PC-3 (cell line): Measurements from ENCODE around the gene EIF4EBP2.

ENCODE experiments used
- EZH2 ChIP-seq: fragments of 300-600 bp; sonication (generic); IDR thresholded peaks from one replicate; pipeline ENCODE4 v1.6.1; 2017; ENCODE audit warnings: antibody characterized with exemption, mild to moderate bottlenecking, low read length; ENCODE audit not compliant: unreplicated experiment
- EZH2phosphoT487 ChIP-seq: fragments of 300-600 bp; sonication (generic); IDR thresholded peaks from 2 replicates; pipeline ENCODE4 v1.6.1; 2018; ENCODE audit warnings: mild to moderate bottlenecking, antibody characterized with exemption, low read length, borderline replicate concordance
- TF ChIP-seq, protein P1 (sequence below): fragments of 300-600 bp; sonication (generic); conservative IDR thresholded peaks from 2 replicates; pipeline ENCODE4 v1.5.1; 2017; ENCODE audit warnings: antibody characterized with exemption, low read depth, mild to moderate bottlenecking, low read length

DNA sequence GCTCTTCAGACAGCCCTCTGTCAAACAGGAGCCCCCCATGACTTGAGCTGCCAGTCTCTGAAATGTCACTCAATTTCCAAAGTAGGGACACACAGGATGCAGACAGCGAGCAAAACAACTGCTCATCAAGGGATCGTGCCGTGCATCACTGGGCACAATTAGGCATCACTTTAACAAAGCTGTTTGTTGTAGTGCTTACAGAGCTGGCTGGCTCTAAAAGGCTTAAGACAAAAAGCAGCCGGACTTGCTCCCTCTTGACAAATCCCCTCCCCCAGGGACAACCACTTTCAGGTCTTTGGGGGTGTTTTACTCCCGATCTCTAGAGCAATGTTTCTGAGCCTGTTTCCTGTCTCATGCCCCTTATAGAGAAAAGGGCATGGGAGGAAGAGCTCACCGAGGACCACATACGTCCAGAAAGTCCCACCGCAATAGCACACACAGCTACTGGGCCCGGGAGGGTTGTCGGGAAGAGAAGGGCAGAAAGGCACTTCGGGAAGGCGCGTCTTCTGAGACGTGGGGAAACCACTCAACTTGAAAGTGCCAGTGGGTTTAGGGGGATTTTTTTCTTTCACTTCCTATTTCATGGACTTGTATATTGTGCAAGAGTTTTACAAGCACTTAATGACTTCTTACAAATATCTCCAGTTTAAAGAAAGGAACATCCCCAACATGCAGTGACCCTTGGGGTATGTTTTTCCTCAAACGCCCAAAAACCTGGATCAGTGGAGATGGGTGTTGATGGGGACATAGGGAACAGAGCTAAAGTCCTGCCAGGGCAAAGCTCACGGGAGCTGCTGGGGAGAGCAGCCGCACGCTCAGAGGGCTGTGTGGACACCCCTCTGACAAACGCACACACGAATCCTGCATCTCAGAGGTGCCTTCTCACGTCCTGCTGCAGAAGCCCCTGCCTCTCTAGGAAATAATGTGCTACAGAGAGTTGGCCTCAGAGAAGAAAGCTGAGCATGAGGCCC, 48.6 kb upstream of the EIF4EBP2 start:
- TF ChIP-seq, protein P1, sequence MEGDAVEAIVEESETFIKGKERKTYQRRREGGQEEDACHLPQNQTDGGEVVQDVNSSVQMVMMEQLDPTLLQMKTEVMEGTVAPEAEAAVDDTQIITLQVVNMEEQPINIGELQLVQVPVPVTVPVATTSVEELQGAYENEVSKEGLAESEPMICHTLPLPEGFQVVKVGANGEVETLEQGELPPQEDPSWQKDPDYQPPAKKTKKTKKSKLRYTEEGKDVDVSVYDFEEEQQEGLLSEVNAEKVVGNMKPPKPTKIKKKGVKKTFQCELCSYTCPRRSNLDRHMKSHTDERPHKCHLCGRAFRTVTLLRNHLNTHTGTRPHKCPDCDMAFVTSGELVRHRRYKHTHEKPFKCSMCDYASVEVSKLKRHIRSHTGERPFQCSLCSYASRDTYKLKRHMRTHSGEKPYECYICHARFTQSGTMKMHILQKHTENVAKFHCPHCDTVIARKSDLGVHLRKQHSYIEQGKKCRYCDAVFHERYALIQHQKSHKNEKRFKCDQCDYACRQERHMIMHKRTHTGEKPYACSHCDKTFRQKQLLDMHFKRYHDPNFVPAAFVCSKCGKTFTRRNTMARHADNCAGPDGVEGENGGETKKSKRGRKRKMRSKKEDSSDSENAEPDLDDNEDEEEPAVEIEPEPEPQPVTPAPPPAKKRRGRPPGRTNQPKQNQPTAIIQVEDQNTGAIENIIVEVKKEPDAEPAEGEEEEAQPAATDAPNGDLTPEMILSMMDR, result no peak
- TF ChIP-seq EZH2, result no peak
- no peak for TF ChIP-seq EZH2phosphoT487
